ENCODE data around the gene CDCA5.

Gene CDCA5

GRCh38 chr11:65107751-65108468, 24.1 kb upstream of the CDCA5 start:
- H3K4me3 ChIP-seq (ENCODE audit: low read depth, low read length) = no peak overlapping the region
- peaks cover 8% of the 10 kb centered on the region; the same call in 1 of the 2 replicates for H3K36me3 ChIP-seq
- DNase-seq = no peak
- H3K9me3 ChIP-seq (ENCODE audit: severe bottlenecking) = no peaks in the 10 kb centered on the region
- no peak for TF ChIP-seq CTCF (IDR thresholded peaks at IDR 0.05; ENCODE audit: low read depth, low read length)
- H3K27ac ChIP-seq = no peak overlapping the region
- H3K27me3 ChIP-seq (ENCODE audit: insufficient read depth, low read depth, severe bottlenecking) = no peaks in the 10 kb centered on the region

GRCh38 chr11:65107078-65107477, 23.2 kb upstream of the CDCA5 start:
- H3K27ac ChIP-seq = no peak overlapping the region
- no peak for TF ChIP-seq CTCF (IDR thresholded peaks at IDR 0.05; ENCODE audit: low read depth, low read length)
- peaks cover 8% of the 10 kb centered on the region; the same call in 1 of the 2 replicates for H3K36me3 ChIP-seq
- no peaks in the 10 kb centered on the region for H3K27me3 ChIP-seq (ENCODE audit: insufficient read depth, low read depth, severe bottlenecking)
- H3K4me3 ChIP-seq (ENCODE audit: low read depth, low read length) = no peak overlapping the region
- no peak for DNase-seq
- no peaks in the 10 kb centered on the region for H3K9me3 ChIP-seq (ENCODE audit: severe bottlenecking)

DNA sequence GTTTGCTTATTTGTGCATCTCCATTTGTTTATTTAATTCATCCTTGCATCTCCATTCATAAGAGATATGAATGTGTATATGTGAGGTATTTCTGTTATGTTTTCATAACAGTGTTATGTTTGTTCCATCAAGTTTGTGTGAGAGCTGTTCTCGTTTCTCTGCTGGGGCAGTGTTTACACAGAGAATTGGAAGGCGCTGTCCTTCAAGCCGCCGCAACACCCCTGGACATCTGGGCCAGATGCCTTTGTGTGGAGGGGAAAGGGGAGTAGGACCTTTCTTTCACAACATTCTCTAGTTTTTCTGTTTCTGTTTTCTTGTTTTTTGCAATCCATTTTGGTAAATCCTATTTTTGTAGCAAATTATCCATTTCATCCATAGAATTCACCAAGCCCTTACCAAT, 20.8 kb upstream of the CDCA5 start:
- Histone ChIP-seq H3K4me3 (ENCODE audit: low read depth, low read length) (no peak overlapping the region), H3K27ac (no peak overlapping the region), H3K36me3 (peaks cover 8% of the 10 kb centered on the region; the same call in 1 of the 2 replicates), H3K9me3 (ENCODE audit: severe bottlenecking) (no peaks in the 10 kb centered on the region), H3K27me3 (ENCODE audit: insufficient read depth, low read depth, severe bottlenecking) (no peaks in the 10 kb centered on the region)
- DNase-seq = no peak
- TF ChIP-seq CTCF (IDR thresholded peaks at IDR 0.05; ENCODE audit: low read depth, low read length) = no peak

GRCh38 chr11:65103476-65103875, 19.6 kb upstream of the CDCA5 start:
- Histone ChIP-seq H3K4me3 (ENCODE audit: low read depth, low read length) (no peak overlapping the region), H3K9me3 (ENCODE audit: severe bottlenecking) (no peaks in the 10 kb centered on the region), H3K36me3 (peaks cover 4% of the 10 kb centered on the region), H3K27ac (no peak overlapping the region), H3K27me3 (ENCODE audit: insufficient read depth, low read depth, severe bottlenecking) (no peaks in the 10 kb centered on the region)
- no peak for TF ChIP-seq CTCF (IDR thresholded peaks at IDR 0.05; ENCODE audit: low read depth, low read length)
- DNase-seq = no peak

GRCh38 chr11:65102142-65103095, 18.6 kb upstream of the CDCA5 start:
- no peak overlapping the region for H3K4me3 ChIP-seq (ENCODE audit: low read depth, low read length)
- H3K27me3 ChIP-seq (ENCODE audit: insufficient read depth, low read depth, severe bottlenecking) = no peaks in the 10 kb centered on the region
- no peak for DNase-seq
- no peak overlapping the region for H3K27ac ChIP-seq
- H3K36me3 ChIP-seq = peaks cover 15% of the 10 kb centered on the region
- no peaks in the 10 kb centered on the region for H3K9me3 ChIP-seq (ENCODE audit: severe bottlenecking)
- no peak for TF ChIP-seq CTCF (IDR thresholded peaks at IDR 0.05; ENCODE audit: low read depth, low read length)

All from WERI-Rb-1 (cell line).